Esophagus muscularis mucosa (tissue), 4 donors: Measurements from ENCODE around the gene TRAPPC11. TPM values are rescaled to one million over a fixed set of nuclear protein-coding genes. Genes with fewer than 3 reads are reported as not detected.

Experiments
- DNase-seq: peaks from one replicate; pipeline ENCODE4 v3.0.0-alpha.2; 2017; ENCODE audit errors: extremely low spot score
- H3K27ac ChIP-seq, 4 donors: fragments of 200-600 bp; sonication (generic); replicated peaks in 1 of 4; 1 replicate in 3 of 4; 2 replicates in 1 of 4; pipeline ENCODE4 v1.5.1; 2016 to 2019; ENCODE audit warnings: mild to moderate bottlenecking in 1 of 4
- H3K27me3 ChIP-seq, 4 donors: fragments of 200-600 bp; sonication (generic); one replicate each; pipeline versions ENCODE4 v1.5.1 to v1.6.0; 2016 to 2019
- H3K36me3 ChIP-seq, 4 donors: fragments of 200-600 bp; sonication (generic); one replicate each; pipeline ENCODE4 v1.5.1; 2016 to 2019
- H3K4me1 ChIP-seq, 4 donors: fragments of 200-600 bp; sonication (generic); one replicate each; pipeline ENCODE4 v1.5.1; 2016 to 2019
- H3K4me3 ChIP-seq, 4 donors: fragments of 200-600 bp; sonication (generic); 1 replicate in 2 of 4; 2 replicates in 2 of 4; pipeline ENCODE4 v1.5.1; 2016 to 2019; ENCODE audit warnings: mild to moderate bottlenecking in 4 of 4, moderate library complexity in 1 of 4
- H3K9me3 ChIP-seq, 4 donors: fragments of 200-600 bp; sonication (generic); 1 replicate in 3 of 4; 2 replicates in 1 of 4; pipeline ENCODE4 v1.5.1; 2016 to 2019
- EP300 ChIP-seq: sonication (generic); formaldehyde crosslinking; IDR thresholded peaks from one replicate; pipeline ENCODE4 v1.6.1; 2017; ENCODE audit warnings: antibody characterized with exemption
- POLR2A ChIP-seq: fragments of 450-650 bp; IDR thresholded peaks from one replicate; pipeline ENCODE4 v1.6.1; 2017; ENCODE audit warnings: antibody characterized with exemption, moderate library complexity, mild to moderate bottlenecking, low read depth
- POLR2AphosphoS5 ChIP-seq, 2 donors: sonication (generic); formaldehyde crosslinking; IDR thresholded peaks; one replicate each; pipeline ENCODE4 v1.6.1; 2017; ENCODE audit warnings: antibody characterized with exemption in 2 of 2
- WGBS: methylation state at CpG from one replicate; pipeline ENCODE4 v1.1.5; 2018; 5-methylcytosine and 5-hydroxymethylcytosine counted together
- intact Hi-C: fragments of 100-400 bp; cut with DNase I; formaldehyde crosslinking; loops from one replicate; pipeline ENCODE4 v1.15.1; 2023
- total RNA-seq, 4 donors: library from RNA; depleted of rRNA; stranded (reverse); fragments of >200 nt; gene quantifications; one replicate each; pipeline versions ENCODE4 v1.1.0 to v1.2.1, GENCODE V29; 2016
- TF ChIP-seq, protein P1 (sequence below), 3 experiments: fragments of 200-600 bp in 2 of 3; fragments of 450-650 bp in 1 of 3; sonication (generic) in 2 of 3; IDR thresholded peaks; one replicate each; pipeline ENCODE4 v1.5.1; 2017 to 2019; ENCODE audit warnings: antibody characterized with exemption in 3 of 3, mild to moderate bottlenecking in 2 of 3, moderate library complexity in 1 of 3

TRAPPC11 gene
- total RNA-seq, 4 donors from 2014 or later = 35.6 to 42.8 (median 39.7) TPM

DNA sequence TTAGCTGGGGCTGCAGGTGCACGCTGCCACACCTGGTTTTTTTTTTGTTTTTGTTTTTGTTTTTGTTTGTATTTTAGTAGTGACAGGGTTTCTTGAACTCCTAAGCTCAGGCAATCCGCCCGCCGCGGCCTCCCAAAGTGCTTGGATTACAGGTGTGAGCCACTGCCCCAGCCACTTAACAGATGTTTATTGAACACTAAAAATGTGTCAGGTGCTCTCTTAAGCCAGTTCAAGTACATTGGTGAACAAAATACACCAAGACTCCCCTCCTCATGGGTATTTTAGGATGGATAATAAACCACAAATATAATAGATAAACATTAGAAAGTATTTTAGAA lies 69.9 kb downstream of the TRAPPC11 start:
- no peaks in the 10 kb centered on the region for H3K36me3 ChIP-seq
- intact Hi-C loops = no loop called here
- H3K9me3 ChIP-seq = no peaks in the 10 kb centered on the region
- TF ChIP-seq, protein P1, sequence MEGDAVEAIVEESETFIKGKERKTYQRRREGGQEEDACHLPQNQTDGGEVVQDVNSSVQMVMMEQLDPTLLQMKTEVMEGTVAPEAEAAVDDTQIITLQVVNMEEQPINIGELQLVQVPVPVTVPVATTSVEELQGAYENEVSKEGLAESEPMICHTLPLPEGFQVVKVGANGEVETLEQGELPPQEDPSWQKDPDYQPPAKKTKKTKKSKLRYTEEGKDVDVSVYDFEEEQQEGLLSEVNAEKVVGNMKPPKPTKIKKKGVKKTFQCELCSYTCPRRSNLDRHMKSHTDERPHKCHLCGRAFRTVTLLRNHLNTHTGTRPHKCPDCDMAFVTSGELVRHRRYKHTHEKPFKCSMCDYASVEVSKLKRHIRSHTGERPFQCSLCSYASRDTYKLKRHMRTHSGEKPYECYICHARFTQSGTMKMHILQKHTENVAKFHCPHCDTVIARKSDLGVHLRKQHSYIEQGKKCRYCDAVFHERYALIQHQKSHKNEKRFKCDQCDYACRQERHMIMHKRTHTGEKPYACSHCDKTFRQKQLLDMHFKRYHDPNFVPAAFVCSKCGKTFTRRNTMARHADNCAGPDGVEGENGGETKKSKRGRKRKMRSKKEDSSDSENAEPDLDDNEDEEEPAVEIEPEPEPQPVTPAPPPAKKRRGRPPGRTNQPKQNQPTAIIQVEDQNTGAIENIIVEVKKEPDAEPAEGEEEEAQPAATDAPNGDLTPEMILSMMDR (IDR thresholded peaks at IDR 0.05) = no peak
- TF ChIP-seq POLR2AphosphoS5 (IDR thresholded peaks at IDR 0.05) (no peak), EP300 (no peak), POLR2A (no peak)
- no peak for DNase-seq
- H3K27me3 ChIP-seq = no peaks in the 10 kb centered on the region
- no peak overlapping the region for H3K4me3 ChIP-seq
- no peaks in the 10 kb centered on the region for H3K4me1 ChIP-seq
- H3K27ac ChIP-seq = no peak overlapping the region
- 98% methylated on average over 5 of the region's 5 CpGs for WGBS

DNA sequence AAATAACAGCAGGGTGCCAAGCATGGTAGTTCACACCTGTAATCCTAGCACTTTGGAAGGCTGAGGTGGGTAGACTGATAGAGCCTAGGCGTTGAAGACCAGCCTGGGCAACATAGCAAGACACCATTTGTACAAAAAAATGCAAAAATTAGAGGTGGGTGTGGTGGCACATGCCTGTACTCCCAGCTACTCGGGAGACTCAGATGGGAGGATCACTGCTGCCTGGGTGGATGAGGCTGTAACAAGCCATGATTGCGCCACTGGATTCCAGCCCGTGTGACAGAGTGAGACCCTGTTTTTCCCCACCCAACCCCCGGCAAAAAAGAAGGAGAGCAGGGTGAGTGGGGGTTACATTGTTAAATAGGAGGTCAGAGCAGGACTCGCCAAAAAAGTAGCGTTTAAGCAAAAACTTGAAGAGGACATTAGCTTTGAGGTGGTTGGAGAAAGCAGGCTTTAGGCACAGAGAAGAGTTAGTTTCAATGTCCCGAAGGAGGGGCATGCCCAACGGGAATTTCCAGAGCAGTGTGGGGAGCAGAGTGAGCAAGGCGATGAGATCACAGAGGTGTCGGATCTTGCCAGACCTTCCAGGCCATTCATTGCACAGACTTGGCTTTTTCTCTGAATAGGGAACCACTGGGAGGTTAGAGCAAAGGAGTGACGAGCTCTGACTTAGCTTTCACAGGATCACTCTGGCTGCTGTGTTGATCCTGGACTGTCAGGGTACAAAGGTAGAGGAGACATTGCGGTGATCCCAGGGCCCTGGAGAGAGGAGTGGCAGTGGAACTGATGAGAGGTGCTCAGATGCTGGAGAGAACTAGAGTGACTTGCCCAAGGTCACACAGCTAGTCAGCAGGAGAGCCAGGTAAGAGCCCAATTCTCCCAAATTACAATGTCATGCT lies 70.6 kb downstream of the TRAPPC11 start:
- Histone ChIP-seq H3K27me3 (no peaks in the 10 kb centered on the region), H3K27ac (no peak overlapping the region), H3K36me3 (no peaks in the 10 kb centered on the region), H3K9me3 (no peaks in the 10 kb centered on the region), H3K4me3 (no peak overlapping the region), H3K4me1 (no peaks in the 10 kb centered on the region)
- intact Hi-C loops = no loop called here
- TF ChIP-seq, protein P1 (IDR thresholded peaks at IDR 0.05) = no peak
- TF ChIP-seq POLR2A (no peak), EP300 (no peak), POLR2AphosphoS5 (IDR thresholded peaks at IDR 0.05) (no peak)
- WGBS = 75% methylated on average over 13 of the region's 13 CpGs
- no peak for DNase-seq

DNA sequence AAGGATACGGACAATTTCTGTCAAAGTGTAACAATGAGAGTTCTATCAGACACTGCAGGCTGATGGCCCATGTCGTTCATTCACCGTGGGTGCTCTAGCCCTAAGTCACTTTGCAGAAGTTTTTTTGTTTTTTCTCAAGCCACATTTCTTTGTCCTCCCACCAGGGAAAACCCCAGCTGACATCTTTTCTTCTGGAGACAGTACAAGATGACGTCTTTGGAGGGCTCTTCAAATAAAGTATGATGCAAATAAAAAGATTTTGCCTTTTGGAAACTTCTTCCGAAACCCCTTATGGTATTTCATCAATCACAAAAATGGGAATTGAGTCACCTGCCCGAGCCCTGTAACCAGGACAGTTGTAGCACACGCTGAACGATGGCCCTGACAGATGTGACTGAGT lies 73.2 kb downstream of the TRAPPC11 start:
- TF ChIP-seq, protein P1 (IDR thresholded peaks at IDR 0.05) = no peak
- TF ChIP-seq EP300 = no peak
- TF ChIP-seq POLR2A = no peak
- TF ChIP-seq POLR2AphosphoS5 (IDR thresholded peaks at IDR 0.05) = no peak
- H3K9me3 ChIP-seq = no peaks in the 10 kb centered on the region
- no peak overlapping the region for H3K27ac ChIP-seq
- no peak overlapping the region for H3K4me3 ChIP-seq
- no peaks in the 10 kb centered on the region for H3K4me1 ChIP-seq
- no peak for DNase-seq
- no peaks in the 10 kb centered on the region for H3K27me3 ChIP-seq
- 92% methylated on average over 8 of the region's 8 CpGs for WGBS
- no peaks in the 10 kb centered on the region for H3K36me3 ChIP-seq
- intact Hi-C loops = no loop called here

DNA sequence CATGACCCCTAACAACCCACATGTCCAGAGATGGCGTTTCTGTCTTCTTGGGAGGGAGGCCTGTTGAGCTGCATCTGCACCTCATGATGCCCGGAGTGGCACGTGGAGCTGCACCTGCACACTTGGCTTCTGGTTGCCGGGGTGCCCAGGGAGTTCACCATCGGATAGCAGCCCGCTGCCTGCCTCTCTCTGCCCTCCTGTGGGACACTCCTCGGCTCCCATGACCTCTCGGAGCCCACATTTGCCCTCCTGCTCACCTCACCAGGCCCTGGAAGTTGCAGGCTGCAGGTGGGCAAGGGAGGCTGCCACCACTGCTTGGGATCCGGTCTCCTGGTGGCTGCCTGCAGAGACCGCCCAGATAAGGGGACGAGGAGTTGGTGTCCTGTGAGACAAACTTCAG lies 74.1 kb downstream of the TRAPPC11 start:
- no peak for TF ChIP-seq POLR2A
- TF ChIP-seq, protein P1 (IDR thresholded peaks at IDR 0.05) = no peak
- no peak for TF ChIP-seq POLR2AphosphoS5 (IDR thresholded peaks at IDR 0.05)
- TF ChIP-seq EP300 = no peak
- no peaks in the 10 kb centered on the region for H3K4me1 ChIP-seq
- no peaks in the 10 kb centered on the region for H3K36me3 ChIP-seq
- H3K4me3 ChIP-seq = no peak overlapping the region
- no peak overlapping the region for H3K27ac ChIP-seq
- intact Hi-C loops = no loop called here
- H3K27me3 ChIP-seq = no peaks in the 10 kb centered on the region
- 90% methylated on average over 11 of the region's 11 CpGs for WGBS
- DNase-seq = no peak
- no peaks in the 10 kb centered on the region for H3K9me3 ChIP-seq
